ENCODE results near the gene RAB30. TPM values are rescaled to one million over a fixed set of nuclear protein-coding genes. Genes with fewer than 3 reads are reported as not detected.

Gene RAB30
- total and polyA plus RNA-seq, 9 of the 15 experiments (the other 6 are each of a cell fraction or from before 2014, with no cell fraction given) = 0.29 to 1.3 (median 1.0) TPM

DNA sequence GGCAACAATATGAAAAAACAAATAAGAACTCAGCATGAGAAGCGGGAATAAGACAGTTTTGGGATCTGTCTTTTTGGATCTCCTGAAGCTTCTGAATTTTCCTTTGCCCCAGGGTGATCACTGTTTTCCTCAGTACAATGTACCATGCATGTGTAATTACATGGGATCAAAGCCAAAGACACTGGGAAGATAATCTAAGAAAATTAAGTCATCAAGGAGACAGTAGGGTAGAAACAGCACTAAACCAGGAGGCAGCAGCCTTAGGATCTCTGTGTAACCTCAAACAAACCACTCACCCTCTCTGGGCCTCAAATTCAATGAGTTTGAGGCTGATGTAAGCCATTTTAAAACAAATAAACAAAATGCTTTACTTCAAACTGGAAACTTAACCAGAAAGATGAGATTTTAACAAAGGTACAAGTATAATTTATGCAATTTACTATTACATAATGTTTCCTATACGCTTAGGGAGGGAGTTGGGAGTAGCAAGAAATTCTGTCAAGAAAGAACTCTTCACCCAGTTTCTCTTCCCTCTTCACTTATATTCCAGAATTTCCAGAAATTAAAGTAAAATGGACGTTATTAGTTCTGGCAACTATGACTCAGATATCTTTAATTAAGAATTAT, 77.0 kb downstream of the RAB30 start:
- no peak overlapping the region for H3K4me2 ChIP-seq (ENCODE audit: insufficient read depth, low read length)
- intact Hi-C loops (cut with micrococcal nuclease) (loop anchor here (5.0 kb wide), 2 partner anchors 87 to 127 kb away; no protein-coding TSS in a partner anchor), in situ Hi-C loops (cut with MboI) (no loop called here)
- no peaks in the 10 kb centered on the region for H3K9me1 ChIP-seq (ENCODE audit: control insufficient read depth, insufficient read depth, low read length)
- no peak for FAIRE-seq
- no peaks in the 10 kb centered on the region for H3K27me3 ChIP-seq (ENCODE audit: control insufficient read depth in 2 of 2, insufficient read depth in 2 of 2, low read length in 2 of 2)
- WGBS (ENCODE audit: insufficient coverage, low coverage, missing lambda C conversion rate) = 56% methylated on average over 3 of the region's 3 CpGs
- no peaks in the 10 kb centered on the region for H3K36me3 ChIP-seq (ENCODE audit: control insufficient read depth, insufficient read depth, low read length)
- no peak overlapping the region for H2AFZ ChIP-seq (ENCODE audit: low read depth, low read length)
- no peaks in the 10 kb centered on the region for H3K79me2 ChIP-seq (ENCODE audit: control insufficient read depth, insufficient read depth, low read length)
- H3K27ac ChIP-seq (ENCODE audit: extremely low read depth, low read depth, low read length) = no peak overlapping the region
- CTCF ChIA-PET (ENCODE audit: low intra/inter-chr PET ratio) = no interaction called here
- no peaks in the 10 kb centered on the region for H3K9me3 ChIP-seq (replicated peaks; ENCODE audit: control insufficient read depth, insufficient read depth, low read depth, low read length)
- H3K4me3 ChIP-seq = no peak overlapping the region
- H4K20me1 ChIP-seq (replicated peaks; ENCODE audit: control insufficient read depth, insufficient read depth, low read length) = no peaks in the 10 kb centered on the region
- DNase-seq (ENCODE audit: extremely low read depth in 1 of 4, low spot score in 3 of 4) = no peak
- ATAC-seq = no peak
- peaks cover 2 to 20% of the 10 kb centered on the region in 2 experiments; a peak in 3 of 5 replicates for H3K4me1 ChIP-seq (replicated peaks in 1 of 2; ENCODE audit: control insufficient read depth in 2 of 2, insufficient read depth in 2 of 2, low read length in 2 of 2)
- no TSS peak for BruUV-seq (replicated peaks)
- POLR2A ChIA-PET = interaction anchor here (0.7 kb wide), 1 partner anchor 89 kb away, joined by 3 read pairs; no protein-coding TSS in a partner anchor
- no peak overlapping the region for H3K9ac ChIP-seq (ENCODE audit: insufficient read depth in 1 of 2, low read depth in 2 of 2, low read length in 2 of 2)
- no peak for TF ChIP-seq MAZ (CRISPR knock-in tag; conservative IDR thresholded peaks at IDR 0.05 in 1 of 2, IDR thresholded peaks at IDR 0.05 in 1 of 2)
- TF ChIP-seq NFIC (IDR thresholded peaks at IDR 0.05) = no peak
- TF ChIP-seq, protein P1, sequence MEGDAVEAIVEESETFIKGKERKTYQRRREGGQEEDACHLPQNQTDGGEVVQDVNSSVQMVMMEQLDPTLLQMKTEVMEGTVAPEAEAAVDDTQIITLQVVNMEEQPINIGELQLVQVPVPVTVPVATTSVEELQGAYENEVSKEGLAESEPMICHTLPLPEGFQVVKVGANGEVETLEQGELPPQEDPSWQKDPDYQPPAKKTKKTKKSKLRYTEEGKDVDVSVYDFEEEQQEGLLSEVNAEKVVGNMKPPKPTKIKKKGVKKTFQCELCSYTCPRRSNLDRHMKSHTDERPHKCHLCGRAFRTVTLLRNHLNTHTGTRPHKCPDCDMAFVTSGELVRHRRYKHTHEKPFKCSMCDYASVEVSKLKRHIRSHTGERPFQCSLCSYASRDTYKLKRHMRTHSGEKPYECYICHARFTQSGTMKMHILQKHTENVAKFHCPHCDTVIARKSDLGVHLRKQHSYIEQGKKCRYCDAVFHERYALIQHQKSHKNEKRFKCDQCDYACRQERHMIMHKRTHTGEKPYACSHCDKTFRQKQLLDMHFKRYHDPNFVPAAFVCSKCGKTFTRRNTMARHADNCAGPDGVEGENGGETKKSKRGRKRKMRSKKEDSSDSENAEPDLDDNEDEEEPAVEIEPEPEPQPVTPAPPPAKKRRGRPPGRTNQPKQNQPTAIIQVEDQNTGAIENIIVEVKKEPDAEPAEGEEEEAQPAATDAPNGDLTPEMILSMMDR (IDR thresholded peaks at IDR 0.05 in 2 of 3, conservative IDR thresholded peaks at IDR 0.05 in 1 of 3; ENCODE audit: insufficient read depth in 2 of 3, low read depth in 1 of 3, low read length in 3 of 3) = no peak
- TF ChIP-seq, protein P2, sequence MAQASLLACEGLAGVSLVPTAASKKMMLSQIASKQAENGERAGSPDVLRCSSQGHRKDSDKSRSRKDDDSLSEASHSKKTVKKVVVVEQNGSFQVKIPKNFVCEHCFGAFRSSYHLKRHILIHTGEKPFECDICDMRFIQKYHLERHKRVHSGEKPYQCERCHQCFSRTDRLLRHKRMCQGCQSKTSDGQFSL (CRISPR knock-in tag; IDR thresholded peaks at IDR 0.05) = no peak
- TF ChIP-seq, protein P2 (tag; IDR thresholded peaks at IDR 0.05) = no peak
- TF ChIP-seq CAMTA2 (CRISPR knock-in tag; conservative IDR thresholded peaks at IDR 0.05) = no peak
- TF ChIP-seq STAT5B (CRISPR knock-in tag; IDR thresholded peaks at IDR 0.05) = no peak
- TF ChIP-seq, protein P3, sequence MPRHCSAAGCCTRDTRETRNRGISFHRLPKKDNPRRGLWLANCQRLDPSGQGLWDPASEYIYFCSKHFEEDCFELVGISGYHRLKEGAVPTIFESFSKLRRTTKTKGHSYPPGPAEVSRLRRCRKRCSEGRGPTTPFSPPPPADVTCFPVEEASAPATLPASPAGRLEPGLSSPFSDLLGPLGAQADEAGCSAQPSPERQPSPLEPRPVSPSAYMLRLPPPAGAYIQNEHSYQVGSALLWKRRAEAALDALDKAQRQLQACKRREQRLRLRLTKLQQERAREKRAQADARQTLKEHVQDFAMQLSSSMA (CRISPR knock-in tag; IDR thresholded peaks at IDR 0.05) = no peak
- TF ChIP-seq ZNF133 (CRISPR knock-in tag; IDR thresholded peaks at IDR 0.05) = no peak
- TF ChIP-seq ARID1B (IDR thresholded peaks at IDR 0.05) = no peak
- TF ChIP-seq PTRF (tag; IDR thresholded peaks at IDR 0.05) = no peak
- TF ChIP-seq RBM39 (optimal IDR thresholded peaks at IDR 0.05; ENCODE audit: low read depth, low read length) = no peak
- no peak for TF ChIP-seq SREBF1 (IDR thresholded peaks at IDR 0.05; ENCODE audit: borderline replicate concordance, low read depth, low read length)
- no peak for TF ChIP-seq DIDO1 (tag; IDR thresholded peaks at IDR 0.05; ENCODE audit: low read depth)
- TF ChIP-seq, protein P4, sequence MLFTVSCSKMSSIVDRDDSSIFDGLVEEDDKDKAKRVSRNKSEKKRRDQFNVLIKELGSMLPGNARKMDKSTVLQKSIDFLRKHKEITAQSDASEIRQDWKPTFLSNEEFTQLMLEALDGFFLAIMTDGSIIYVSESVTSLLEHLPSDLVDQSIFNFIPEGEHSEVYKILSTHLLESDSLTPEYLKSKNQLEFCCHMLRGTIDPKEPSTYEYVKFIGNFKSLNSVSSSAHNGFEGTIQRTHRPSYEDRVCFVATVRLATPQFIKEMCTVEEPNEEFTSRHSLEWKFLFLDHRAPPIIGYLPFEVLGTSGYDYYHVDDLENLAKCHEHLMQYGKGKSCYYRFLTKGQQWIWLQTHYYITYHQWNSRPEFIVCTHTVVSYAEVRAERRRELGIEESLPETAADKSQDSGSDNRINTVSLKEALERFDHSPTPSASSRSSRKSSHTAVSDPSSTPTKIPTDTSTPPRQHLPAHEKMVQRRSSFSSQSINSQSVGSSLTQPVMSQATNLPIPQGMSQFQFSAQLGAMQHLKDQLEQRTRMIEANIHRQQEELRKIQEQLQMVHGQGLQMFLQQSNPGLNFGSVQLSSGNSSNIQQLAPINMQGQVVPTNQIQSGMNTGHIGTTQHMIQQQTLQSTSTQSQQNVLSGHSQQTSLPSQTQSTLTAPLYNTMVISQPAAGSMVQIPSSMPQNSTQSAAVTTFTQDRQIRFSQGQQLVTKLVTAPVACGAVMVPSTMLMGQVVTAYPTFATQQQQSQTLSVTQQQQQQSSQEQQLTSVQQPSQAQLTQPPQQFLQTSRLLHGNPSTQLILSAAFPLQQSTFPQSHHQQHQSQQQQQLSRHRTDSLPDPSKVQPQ (CRISPR knock-in tag; IDR thresholded peaks at IDR 0.05; ENCODE audit: borderline replicate concordance) = no peak
- no peak for TF ChIP-seq RB1 (IDR thresholded peaks at IDR 0.05; ENCODE audit: low read depth)
- no peak for TF ChIP-seq BHLHE40 (IDR thresholded peaks at IDR 0.05; ENCODE audit: low read length)
